GM12801 (cell line): ENCODE results near the gene LIMD2.

Source experiments
- TF ChIP-seq, protein P1 (sequence below): IDR thresholded peaks from one replicate; pipeline ENCODE4 v1.5.1; 2011; ENCODE audit warnings: control low read depth; ENCODE audit not compliant: insufficient read length; ENCODE audit errors: extremely low read depth

Gene LIMD2

DNA sequence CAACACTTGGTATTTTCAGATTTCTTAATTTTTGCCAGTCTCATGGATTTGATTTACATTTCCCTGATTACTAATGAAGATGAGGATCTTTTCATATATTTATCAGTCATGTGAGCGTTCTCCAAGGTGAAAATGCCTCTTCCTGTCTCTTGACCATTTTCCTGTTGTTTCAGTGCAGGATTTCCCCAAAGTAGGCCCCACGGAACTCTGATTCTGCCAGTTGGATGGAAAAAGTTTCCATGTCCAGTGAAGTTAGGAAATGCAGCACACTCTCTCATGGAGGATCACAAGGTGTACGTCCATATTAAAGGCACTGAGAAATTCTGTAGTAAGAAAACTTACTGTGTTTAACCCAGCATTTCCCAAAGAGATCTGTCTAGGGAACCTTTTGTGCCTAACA lies 16.5 kb upstream of the LIMD2 start:
- TF ChIP-seq, protein P1, sequence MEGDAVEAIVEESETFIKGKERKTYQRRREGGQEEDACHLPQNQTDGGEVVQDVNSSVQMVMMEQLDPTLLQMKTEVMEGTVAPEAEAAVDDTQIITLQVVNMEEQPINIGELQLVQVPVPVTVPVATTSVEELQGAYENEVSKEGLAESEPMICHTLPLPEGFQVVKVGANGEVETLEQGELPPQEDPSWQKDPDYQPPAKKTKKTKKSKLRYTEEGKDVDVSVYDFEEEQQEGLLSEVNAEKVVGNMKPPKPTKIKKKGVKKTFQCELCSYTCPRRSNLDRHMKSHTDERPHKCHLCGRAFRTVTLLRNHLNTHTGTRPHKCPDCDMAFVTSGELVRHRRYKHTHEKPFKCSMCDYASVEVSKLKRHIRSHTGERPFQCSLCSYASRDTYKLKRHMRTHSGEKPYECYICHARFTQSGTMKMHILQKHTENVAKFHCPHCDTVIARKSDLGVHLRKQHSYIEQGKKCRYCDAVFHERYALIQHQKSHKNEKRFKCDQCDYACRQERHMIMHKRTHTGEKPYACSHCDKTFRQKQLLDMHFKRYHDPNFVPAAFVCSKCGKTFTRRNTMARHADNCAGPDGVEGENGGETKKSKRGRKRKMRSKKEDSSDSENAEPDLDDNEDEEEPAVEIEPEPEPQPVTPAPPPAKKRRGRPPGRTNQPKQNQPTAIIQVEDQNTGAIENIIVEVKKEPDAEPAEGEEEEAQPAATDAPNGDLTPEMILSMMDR = no peak

DNA sequence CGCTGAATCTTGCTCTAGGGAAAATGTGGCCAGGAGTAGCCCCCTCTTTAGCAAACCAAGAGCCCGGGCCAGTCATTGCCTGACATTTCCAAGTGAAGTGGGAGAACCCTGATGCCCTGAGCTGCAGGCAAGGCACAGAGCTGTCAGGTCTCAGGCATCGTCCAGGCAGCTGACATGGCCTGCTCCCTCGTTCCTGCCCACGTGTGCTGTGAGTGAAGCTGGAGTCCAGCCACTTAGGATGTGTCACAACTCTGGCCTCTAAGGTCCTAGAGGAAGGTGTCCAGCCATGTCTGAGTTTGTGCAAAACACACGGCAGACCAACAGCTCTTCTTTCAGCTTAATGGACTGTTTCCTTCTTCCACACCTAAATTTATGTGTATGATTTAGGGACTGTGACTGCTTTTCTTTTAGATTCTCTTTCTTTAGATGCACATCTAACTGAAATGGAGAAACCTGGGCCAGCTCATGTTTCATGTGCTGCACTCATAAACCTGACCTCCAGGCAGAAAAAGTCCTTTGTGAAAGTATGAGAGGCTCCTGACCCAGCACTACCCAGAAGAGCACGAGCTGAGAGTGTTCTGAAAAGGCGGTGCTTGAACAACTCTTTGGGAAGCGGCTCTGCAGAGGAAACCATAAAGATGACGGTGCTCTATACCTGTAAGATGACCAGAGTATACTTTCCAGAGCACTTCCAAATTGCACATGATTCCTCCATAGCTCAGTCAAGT lies 14.8 kb upstream of the LIMD2 start:
- TF ChIP-seq, protein P1 = no peak

DNA sequence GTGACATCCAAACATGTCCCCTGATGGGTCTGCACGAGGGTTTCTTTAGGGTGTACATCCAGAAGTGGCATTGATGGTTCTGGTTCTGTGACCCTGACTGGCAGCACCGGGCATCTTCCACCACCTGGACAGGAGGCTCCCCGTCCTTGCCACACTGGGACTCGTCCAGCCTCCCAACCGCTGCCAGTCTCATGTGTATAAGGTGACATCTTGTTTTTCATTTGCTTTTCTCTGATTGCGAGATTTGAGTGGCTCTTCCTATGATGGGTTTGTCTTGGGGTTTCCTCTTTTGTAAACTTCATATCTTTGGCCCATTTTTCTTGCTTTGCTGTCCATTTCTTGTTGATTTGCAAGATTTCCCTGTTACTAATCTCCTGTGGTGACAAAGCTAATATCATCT lies 9.2 kb upstream of the LIMD2 start:
- TF ChIP-seq, protein P1 = no peak

DNA sequence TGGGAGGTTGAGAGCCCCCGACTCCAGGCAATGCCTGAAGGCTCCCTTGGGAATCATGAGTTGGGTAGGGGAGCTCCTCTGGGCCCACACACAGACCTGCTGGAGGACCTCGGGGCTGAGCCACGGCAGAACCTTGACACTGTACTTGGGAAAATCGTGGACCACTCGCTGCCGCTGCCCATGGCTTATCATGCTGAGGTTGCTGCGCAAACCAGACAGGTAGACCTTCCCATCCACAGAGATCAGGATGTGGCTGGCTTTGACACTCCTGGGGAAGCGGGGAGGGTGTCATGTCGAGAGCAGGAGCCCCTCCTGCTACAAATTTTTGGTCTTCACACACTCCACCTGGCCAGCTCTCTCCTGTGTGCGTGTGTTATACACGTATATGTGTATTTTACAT lies 7.2 kb upstream of the LIMD2 start:
- TF ChIP-seq, protein P1 = no peak

DNA sequence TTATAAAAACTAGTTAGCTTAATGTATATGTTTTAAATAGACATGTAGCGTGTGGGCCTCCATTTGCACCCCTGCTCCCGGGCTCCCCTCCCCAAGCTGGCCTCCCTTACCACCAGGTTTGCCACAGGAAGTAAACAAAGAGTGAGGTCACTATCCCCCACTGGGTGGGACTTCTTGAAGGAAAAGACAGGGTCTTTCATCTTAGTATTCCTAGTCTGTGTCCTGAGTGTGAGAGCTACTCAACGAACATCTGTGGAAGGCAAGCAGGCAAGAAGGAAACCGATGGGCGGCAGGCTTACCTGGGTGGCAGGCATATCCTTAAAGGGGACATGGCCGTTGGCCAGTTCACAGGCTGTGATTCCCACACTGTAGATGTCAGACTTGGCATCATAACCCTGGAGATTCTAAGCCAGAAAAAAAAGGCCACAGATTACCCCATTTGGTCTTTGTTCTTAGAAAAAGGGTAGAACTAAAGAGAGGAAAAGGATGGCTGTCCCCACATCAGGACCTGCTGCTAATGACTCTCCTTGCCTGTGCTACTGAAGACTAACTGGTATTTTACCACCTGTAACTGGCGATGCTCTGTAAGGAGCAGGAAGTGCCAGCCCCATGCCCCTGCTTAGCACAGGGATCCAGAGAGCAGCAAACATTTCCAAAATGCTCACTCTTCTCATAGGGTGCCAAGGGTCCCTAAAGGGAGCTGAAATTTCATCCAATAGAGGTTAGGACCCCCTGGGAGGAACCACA lies 6.6 kb upstream of the LIMD2 start:
- TF ChIP-seq, protein P1 = no peak

DNA sequence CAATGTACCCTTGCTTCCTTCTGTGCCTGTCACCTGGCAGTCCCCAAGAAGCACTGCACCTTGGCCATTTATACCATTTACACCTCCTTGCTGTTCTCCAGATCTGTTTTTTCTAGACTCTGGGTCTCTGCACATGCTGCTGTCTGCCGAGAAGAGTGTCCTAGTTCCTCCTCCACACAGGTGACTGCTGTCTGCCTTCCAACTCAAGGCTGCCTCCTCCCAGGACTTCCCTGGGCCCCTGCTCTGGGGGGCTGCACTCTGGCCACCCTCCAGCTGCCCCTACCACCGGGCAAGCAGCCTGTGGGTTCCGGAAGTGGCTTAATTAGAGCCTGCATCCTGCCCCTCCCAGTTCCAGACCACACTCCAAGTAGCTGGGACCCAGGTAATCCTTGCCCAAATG lies 5.7 kb upstream of the LIMD2 start:
- TF ChIP-seq, protein P1 = no peak

DNA sequence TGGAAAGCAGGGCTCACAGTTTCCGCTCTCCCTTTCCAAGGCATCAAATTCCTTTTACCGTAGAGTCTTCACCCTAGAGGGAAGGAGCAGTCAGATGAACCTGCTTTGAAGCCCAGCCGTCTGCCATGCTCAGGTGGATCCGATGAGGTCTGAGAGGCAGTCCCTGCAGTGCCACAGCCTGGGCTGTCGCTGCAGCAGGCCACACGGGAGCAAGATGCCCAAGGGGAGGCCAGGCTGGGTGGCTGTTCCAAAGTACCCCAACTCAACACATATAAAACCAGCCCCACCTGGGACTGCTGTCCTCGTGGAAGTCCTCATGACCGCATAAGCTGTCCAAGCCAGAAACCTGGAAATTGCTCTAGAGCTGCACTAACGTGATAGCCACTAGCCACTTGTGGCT lies 4.9 kb upstream of the LIMD2 start:
- TF ChIP-seq, protein P1 = no peak
